KMS-11 (cell line): ENCODE measurements around the gene PDE11A.

ENCODE experiments used
- H2AFZ ChIP-seq: fragments of 200-600 bp; sonication (generic); 2 replicates; pipeline ENCODE4 v1.6.1; 2016; ENCODE audit warnings: antibody characterized with exemption, mixed run types, low read depth
- H3K27ac ChIP-seq: fragments of 200-600 bp; sonication (generic); 2 replicates; pipeline ENCODE4 v1.6.1; 2016; ENCODE audit warnings: mild to moderate bottlenecking, mixed run types
- H3K27me3 ChIP-seq: fragments of 200-600 bp; sonication (generic); 2 replicates; pipeline ENCODE4 v1.6.1; 2017; ENCODE audit warnings: mild to moderate bottlenecking, low read depth, mixed run types, moderate library complexity; ENCODE audit not compliant: insufficient read depth
- H3K36me3 ChIP-seq: fragments of 200-600 bp; sonication (generic); 2 replicates; pipeline ENCODE4 v1.6.1; 2017; ENCODE audit warnings: mild to moderate bottlenecking, mixed run types; ENCODE audit not compliant: insufficient read depth
- H3K4me1 ChIP-seq: fragments of 200-600 bp; sonication (generic); 2 replicates; pipeline ENCODE4 v1.6.1; 2016; ENCODE audit warnings: mild to moderate bottlenecking, low read depth, mixed run types; ENCODE audit not compliant: poor library complexity, severe bottlenecking
- H3K4me2 ChIP-seq: fragments of 200-600 bp; sonication (generic); 2 replicates; pipeline ENCODE4 v1.7.0; 2016; ENCODE audit warnings: mild to moderate bottlenecking, mixed run types
- H3K4me3 ChIP-seq: fragments of 200-600 bp; sonication (generic); IDR thresholded peaks from 2 replicates; pipeline ENCODE4 v1.6.1; 2017; ENCODE audit warnings: low read depth, low read length, mixed read lengths; ENCODE audit not compliant: insufficient read depth
- H3K79me2 ChIP-seq: fragments of 200-600 bp; sonication (generic); 2 replicates; pipeline ENCODE4 v1.6.1; 2016; ENCODE audit warnings: low read depth, mixed run types; ENCODE audit not compliant: insufficient read depth
- H3K9ac ChIP-seq: fragments of 200-600 bp; sonication (generic); 2 replicates; pipeline ENCODE4 v1.6.1; 2016; ENCODE audit warnings: mild to moderate bottlenecking, mixed run types
- H4K20me1 ChIP-seq: fragments of 200-600 bp; sonication (generic); 2 replicates; pipeline ENCODE4 v1.6.1; 2016; ENCODE audit warnings: mild to moderate bottlenecking, mixed run types; ENCODE audit not compliant: insufficient read depth
- TF ChIP-seq, protein P1 (sequence below): fragments of 200-600 bp; sonication (generic); conservative IDR thresholded peaks from 2 replicates; pipeline ENCODE4 v1.6.1; 2017; ENCODE audit warnings: low read depth, mild to moderate bottlenecking, antibody characterized with exemption, low read length, moderate library complexity, mixed read lengths

The PDE11A gene

DNA sequence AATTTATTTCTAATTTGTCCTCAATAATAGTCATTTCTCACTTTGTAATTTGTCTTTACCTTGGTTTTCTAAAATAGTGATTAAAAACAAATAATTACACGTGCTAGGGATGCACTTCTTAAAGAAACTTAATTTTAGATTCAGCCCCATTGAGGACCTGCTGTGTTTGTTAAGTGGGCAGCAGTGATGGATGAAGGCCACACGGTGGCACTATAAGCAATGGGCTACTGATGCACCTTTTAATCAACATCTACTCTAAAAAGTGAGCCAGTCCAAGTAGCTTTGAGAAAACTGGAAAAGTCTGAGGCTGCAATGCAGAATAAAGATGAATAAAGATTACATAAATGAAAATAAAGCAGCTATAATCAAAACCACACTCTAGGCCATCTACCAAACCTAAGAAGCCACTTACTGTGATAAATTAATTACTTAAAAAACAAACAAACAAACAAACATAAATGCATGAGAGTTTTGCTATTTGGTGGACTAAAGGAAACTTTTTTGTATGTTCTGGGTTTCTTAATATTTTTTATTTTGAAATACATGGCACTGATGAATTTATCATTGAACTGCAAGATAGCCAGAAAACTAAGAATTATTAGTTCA is 89.3 kb downstream of the PDE11A start:
- no peaks in the 10 kb centered on the region for H4K20me1 ChIP-seq
- no peaks in the 10 kb centered on the region for H3K36me3 ChIP-seq
- H3K4me1 ChIP-seq, result no peaks in the 10 kb centered on the region
- H3K27me3 ChIP-seq, result no peaks in the 10 kb centered on the region
- H3K27ac ChIP-seq, result no peak overlapping the region
- no peak overlapping the region for H2AFZ ChIP-seq
- no peak overlapping the region for H3K9ac ChIP-seq
- H3K4me2 ChIP-seq, result no peak overlapping the region
- H3K4me3 ChIP-seq, result no peak overlapping the region
- H3K79me2 ChIP-seq, result no peaks in the 10 kb centered on the region
- TF ChIP-seq, protein P1, sequence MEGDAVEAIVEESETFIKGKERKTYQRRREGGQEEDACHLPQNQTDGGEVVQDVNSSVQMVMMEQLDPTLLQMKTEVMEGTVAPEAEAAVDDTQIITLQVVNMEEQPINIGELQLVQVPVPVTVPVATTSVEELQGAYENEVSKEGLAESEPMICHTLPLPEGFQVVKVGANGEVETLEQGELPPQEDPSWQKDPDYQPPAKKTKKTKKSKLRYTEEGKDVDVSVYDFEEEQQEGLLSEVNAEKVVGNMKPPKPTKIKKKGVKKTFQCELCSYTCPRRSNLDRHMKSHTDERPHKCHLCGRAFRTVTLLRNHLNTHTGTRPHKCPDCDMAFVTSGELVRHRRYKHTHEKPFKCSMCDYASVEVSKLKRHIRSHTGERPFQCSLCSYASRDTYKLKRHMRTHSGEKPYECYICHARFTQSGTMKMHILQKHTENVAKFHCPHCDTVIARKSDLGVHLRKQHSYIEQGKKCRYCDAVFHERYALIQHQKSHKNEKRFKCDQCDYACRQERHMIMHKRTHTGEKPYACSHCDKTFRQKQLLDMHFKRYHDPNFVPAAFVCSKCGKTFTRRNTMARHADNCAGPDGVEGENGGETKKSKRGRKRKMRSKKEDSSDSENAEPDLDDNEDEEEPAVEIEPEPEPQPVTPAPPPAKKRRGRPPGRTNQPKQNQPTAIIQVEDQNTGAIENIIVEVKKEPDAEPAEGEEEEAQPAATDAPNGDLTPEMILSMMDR, result peak; percentile 94

DNA sequence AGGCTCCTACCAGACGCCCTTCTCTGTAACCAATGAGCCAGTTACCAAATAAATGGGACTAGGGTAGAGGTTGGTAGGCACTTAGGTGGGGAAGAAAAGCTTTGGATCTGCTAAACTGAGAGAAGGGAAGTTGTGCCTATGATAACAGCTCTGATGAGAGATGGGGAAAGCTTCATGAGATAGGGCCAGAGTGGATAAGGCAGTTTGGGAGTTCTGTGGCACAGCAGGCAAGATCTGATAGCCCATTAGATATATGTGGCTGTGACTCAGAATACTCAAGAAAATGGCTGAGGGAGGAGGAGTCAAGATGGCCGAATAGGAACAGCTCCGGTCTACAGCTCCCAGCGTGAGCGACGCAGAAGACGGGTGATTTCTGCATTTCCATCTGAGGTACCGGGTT is 99.8 kb downstream of the PDE11A start:
- no peaks in the 10 kb centered on the region for H3K36me3 ChIP-seq
- no peak overlapping the region for H2AFZ ChIP-seq
- H3K9ac ChIP-seq, result no peak overlapping the region
- H4K20me1 ChIP-seq, result no peaks in the 10 kb centered on the region
- H3K4me1 ChIP-seq, result no peaks in the 10 kb centered on the region
- no peak overlapping the region for H3K4me2 ChIP-seq
- TF ChIP-seq, protein P1, result no peak
- H3K27me3 ChIP-seq, result no peaks in the 10 kb centered on the region
- H3K4me3 ChIP-seq, result no peak overlapping the region
- no peak overlapping the region for H3K27ac ChIP-seq
- H3K79me2 ChIP-seq, result no peaks in the 10 kb centered on the region

DNA sequence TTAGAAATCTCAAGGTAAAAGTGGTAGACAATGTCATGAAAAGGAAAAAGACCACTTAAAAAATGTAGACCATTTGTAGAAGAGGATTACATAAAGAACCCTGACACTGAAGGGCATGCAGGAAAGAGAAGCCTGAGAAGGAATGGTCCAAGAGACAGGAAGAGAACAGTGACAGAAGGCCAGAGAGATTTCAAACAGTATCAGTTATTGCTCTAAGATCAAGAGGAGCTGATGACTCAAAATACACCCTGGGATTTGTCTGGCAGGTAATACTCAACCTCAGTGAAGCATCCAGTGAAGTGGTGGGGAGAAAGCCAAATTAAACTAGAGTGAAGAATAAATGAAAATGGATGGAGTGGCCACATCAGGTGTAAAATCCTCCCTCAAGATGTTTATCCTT is 100.5 kb downstream of the PDE11A start:
- Histone ChIP-seq H3K9ac (no peak overlapping the region), H3K4me2 (no peak overlapping the region), H3K4me1 (no peaks in the 10 kb centered on the region), H4K20me1 (no peaks in the 10 kb centered on the region), H3K4me3 (no peak overlapping the region), H3K27ac (no peak overlapping the region), H3K27me3 (no peaks in the 10 kb centered on the region), H3K36me3 (no peaks in the 10 kb centered on the region), H2AFZ (no peak overlapping the region), H3K79me2 (no peaks in the 10 kb centered on the region)
- TF ChIP-seq, protein P1, result no peak

DNA sequence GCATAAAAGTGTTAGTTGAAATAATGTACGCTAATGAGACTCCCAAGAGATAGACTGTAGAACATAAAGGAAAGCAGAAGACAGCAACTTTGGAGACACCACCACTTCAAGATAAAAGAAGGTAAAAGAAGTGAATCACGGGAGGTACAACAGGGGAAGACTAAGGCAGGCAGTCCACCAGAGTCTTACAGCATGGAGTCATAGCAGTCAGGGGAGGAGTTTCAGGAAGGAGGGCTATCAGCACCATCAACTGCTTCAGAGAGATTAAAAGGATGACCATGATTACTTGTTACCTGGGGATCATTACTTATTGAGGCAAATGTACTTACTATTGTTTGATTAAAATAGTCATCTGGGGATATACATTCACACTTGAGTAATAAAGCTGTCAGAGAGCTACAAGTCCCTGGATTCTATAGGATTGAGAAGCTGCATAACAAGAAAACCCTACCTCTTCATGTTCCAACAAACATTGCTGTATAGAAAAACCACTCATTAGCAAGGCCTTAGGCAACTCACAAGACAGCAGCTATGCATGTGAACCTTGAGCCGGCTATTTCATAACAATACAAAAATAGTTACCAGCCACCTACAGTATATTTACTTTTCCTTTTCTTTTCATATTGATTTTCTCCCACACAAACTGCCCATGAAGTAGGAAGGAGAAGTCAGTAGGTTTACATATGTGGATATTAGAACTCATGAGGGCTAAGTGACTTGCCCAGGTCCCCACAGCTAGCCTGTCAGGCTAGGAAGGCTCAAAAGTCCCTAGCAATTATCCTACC is 101.7 kb downstream of the PDE11A start:
- H3K36me3 ChIP-seq, result no peaks in the 10 kb centered on the region
- no peak overlapping the region for H2AFZ ChIP-seq
- no peaks in the 10 kb centered on the region for H3K79me2 ChIP-seq
- no peaks in the 10 kb centered on the region for H3K4me1 ChIP-seq
- TF ChIP-seq, protein P1, result no peak
- H3K27me3 ChIP-seq, result no peaks in the 10 kb centered on the region
- no peak overlapping the region for H3K4me2 ChIP-seq
- no peak overlapping the region for H3K4me3 ChIP-seq
- H3K9ac ChIP-seq, result no peak overlapping the region
- no peak overlapping the region for H3K27ac ChIP-seq
- H4K20me1 ChIP-seq, result no peaks in the 10 kb centered on the region
